GM21515 (cell line): ENCODE results near the gene C21orf91.
"Not testable (repeated sequence)": the region's sequence is repeated elsewhere in the genome, so short reads cannot be mapped to it uniquely, and the experiment has no call there.

Experiments
- ATAC-seq: cut with Tn5 transposase; IDR thresholded peaks from one replicate; pipeline ENCODE4 v1.9.1; 2021; ENCODE audit not compliant: unreplicated experiment

The C21orf91 gene

DNA sequence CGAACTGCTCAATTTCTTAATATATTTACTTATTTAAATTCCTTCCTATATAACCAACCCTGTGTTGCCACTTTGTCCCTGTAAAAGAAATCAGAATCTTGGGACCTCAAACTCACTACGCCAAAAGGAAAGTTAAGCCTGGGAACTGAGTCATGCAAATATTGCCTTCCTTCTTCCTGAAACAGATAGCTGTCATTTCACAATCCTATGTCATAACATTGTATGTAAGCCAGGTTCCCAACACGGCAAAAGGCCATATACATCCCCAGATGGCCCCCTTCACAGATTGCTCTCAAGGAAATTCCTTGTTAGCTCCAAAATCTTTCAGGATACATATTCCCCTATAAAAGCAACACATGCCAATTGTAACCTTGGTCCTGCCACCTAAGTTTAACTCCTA lies 39.7 kb downstream of the C21orf91 start:
- ATAC-seq, result no peak

DNA sequence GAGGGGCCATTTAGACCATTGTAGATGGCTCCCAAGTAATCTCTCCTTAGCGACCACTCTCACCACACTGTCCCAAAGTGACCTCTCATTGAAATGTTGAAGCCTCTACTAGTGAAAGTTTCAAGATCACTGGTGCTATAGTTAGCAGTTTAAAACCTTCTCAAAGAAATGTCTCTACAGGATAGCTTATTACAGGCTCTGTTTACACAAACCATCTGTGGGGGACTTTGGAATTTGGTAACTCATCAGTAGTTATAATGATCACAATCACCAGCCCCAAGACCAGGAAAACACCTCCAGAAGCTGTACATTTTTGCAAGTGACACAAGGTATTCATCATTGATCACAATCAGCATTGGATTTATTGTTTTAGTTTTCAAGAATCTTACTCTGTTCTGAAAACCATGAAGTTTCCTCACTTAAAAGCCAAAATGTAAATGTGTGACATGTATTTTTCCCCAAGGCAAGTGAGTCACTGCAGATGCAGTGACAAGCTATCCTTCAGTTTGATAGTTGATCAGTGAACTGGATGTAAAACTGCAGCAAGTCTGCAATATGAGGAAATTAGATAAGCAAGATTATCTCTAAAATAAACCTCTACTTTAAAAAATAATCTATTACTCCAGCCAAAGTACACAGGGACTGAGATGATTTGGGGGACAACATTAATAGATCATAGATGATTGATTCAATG lies 41.9 kb downstream of the C21orf91 start:
- ATAC-seq, result no peak

DNA sequence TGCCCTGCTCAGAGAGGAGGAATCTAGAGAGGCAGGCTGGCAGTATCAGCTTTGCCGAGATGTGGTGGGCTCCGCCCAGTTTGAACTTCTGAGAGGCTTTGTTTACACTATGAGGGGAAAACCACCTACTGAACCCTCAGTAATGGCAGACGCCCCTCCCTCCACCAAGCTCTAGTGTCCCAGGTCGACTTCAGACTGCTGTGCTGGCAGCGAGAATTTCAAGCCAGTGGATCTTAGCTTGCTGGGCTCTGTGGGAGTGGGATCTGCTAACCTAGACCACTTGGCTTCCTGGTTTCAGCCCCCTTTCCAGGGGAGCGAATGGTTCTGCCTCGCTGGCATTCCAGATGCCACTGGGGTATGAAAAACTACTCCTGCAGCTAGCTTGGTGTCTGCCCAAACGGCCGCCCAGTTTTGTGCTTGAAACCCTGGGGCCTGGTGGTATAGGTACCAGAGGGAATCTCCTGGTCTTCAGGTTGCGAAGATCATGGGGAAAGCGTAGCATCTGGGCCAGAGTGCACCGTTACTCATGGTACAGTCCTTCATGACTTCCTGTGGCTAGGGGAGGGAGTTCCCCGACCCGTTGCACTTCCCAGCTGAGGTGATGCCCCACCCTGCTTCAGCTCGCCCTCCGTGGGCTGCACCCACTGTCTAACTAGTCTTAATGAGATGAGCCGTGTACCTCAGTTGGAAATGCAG lies 43.6 kb downstream of the C21orf91 start:
- peak; percentile 75 for ATAC-seq

DNA sequence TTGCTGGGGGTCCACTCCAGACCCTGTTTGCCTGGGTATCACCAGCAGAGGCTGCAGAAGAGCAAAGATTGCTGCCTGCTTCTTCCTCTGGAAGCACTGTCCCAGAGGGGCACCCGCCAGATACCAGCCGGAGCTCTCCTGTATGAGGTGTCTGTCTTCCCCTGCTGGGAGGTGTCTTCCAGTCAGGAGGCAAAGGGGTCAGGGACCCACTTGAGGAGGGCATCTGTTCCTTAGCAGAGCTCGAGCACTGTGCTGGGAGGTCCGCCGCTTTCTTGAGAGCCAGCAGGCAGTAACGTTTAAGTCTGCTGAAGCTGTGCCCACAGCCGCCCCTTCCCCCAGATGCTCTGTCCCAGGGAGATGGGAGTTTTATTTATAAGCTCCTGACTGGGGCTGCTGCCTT lies 44.1 kb downstream of the C21orf91 start:
- not testable (repeated sequence) for ATAC-seq

DNA sequence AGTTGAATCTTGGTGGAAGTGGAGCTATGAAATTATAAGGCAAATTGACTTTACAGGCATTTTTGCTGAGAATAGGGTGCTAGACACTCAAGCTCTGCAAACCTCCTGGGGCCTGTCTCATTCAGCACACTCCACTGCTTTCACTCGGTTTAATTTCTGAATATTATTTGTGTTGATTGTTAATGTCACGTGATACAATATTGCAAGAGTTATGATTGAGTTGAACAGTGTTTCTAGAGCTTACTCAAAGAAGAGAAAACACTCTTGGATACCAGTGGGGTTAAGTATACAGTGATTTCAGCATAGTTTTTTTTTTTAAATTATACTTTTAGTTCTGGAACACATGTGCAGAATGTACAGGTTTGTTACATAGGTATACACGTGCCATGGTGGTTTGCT lies 49.7 kb downstream of the C21orf91 start:
- ATAC-seq, result no peak

DNA sequence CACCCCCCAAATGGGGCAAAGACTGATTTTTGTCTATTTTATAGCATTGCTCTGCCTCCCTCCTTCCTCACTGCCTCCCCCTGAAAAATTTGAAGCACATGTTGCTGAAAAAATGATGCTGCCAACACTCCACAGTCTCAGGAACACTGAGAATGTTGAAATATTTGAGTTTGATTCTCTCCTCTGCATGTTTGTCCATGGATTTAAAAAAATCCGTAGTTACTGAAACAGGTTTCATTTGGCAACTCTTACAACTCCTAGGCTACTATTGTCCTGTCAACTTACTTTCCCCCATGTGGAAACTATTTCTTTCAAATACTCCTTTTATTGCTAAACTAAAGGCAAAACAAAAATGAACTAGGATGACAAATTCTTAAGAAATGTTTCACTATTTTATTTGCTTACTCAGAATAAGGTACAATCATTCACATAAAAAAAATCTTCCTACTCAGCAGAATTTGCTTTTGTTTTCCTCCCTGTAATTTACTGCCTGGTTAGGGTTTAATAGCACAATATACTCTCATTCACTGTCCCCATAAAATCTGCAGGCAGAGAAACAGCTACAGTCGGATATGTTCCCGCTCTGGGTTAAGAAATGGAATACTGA lies 50.2 kb downstream of the C21orf91 start:
- no peak for ATAC-seq

DNA sequence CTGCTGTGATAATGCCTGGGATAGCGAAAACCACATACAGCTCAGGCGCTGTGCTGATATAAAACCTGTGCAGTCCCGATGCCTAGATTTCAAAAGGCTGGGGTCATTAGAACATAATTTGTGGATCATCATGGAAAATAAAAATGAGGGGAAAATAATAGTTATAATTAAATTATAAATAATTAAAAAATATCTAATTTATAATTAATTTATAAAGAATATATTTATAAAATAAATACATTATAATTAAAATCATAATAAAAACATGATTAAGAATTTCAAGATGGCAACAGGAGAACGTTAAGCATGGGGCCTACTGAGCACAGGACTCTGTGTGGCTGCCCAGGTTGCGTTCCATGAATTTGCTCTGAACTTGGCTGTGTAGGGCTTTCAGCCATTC lies 53.9 kb downstream of the C21orf91 start:
- no peak for ATAC-seq

DNA sequence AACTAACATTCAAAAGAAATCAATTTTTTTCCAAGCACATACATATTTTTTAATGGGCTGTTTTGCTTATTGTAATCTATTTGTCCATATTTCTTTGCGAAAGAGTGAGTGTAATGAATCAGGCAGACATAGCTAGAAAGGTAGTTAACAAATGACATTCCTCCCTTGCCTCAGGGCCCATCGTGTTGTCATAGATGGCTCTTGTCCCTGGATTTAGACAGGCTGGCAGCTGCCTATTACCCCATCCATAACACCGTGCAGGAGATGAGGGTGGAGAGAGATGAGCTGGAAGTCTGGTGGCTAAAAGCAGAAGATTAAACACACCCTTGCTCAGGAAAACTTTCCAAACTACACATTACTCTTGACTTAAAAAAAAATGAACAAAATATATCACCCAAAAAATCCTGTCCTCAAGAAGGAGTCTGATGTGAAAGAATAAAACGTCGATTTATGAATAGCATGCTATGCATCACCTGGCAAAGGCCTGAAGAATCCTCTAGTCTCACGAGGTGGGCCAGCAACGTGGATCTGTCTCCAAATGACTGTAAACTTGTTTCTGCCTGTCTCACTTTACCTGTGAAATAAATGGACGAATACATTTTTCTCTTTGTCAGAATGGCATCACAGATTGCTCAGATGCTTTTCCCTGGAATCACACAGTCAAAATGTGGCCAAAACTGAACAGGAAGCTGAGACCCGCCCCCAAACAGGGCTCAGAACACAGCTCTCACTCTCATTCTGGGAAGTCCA lies 55.7 kb downstream of the C21orf91 start:
- ATAC-seq, result no peak

DNA sequence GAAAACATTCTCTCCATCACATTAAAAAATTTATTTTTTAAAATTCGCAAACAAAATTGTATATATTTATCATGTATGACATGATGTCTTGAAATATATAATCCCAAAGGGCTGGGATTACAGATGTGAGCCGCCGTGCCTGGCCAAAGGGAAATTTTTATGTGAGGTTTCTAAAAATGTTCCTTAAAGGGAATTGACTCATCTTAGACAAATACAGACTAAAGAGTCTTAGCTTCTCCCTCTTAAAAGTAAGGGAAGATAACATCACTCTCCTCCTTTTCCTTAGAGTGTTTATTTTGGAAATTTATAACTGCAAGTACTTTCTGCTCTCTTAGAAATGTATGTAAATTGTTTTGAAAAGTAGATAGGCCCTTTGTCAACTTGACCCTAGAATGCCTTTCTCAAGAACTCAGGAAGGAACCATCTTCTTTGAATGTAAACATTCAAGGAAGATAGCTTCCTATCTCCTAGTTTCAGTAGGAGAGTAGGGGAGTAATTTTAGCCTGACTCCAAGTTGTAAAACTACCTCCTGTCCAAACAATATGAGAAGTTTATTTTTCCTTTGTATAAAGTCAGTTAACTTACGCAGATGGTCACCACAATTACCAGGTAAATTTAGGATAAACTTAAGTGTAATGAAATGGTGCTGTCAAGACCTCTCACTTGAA lies 59.5 kb downstream of the C21orf91 start:
- ATAC-seq, result no peak

DNA sequence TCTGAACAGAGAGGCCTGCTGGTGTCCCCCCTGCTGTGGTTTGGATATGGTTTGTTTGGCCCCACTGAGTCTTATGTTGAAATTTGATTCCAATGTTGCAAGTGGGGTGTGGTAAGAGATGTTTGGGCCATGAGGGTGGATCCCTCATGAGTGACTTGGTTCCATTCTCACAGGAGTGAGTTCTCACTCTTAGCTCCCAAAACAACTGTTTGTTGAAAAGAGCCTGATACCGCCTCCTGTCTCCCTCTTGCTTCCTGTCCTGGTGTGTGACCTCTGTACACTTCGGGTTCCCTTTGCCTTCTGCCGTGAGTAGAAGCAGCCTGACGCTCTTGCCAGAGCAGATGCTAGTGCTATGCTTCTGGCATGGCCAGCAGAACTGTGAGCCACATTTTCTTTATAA lies 60.5 kb downstream of the C21orf91 start:
- no peak for ATAC-seq

DNA sequence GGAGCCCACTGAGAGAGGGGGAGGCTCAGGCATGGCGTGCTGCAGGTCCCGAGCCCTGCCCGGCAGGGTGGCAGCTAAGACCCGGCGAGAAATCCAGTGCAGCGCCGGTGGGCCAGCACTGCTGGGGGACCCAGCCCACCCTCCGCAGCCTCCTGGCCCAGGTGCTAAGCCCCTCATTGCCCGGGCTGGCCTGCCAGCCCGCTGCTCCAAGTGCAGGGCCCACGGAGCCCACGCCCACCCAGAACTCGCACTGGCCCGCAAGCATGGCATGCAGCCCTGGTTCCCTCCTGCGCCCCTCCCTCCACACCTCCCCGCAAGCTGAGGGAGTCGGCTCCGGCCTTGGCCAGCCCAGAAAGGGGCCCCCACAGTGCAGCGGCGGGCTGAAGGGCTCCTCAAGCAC lies 61.5 kb downstream of the C21orf91 start:
- no peak for ATAC-seq

DNA sequence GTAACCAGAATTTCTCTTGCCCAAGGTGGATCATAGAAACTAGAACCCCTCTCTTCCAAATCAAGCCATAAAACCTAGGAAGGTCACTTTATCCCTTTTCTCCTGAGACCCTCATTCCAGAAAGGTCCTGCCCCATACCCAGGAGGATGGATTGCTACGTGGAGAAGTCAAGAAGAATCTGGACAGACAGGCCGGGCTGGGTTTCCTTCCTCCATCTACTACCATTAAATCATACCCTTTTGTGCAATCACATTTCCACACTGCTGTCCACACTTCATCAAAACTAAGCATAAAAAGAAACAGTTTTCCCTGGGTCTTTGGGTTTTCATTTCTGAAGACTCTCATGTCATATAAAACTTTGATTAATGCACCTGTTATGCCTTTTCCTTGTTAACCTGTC lies 65.4 kb downstream of the C21orf91 start:
- no peak for ATAC-seq

DNA sequence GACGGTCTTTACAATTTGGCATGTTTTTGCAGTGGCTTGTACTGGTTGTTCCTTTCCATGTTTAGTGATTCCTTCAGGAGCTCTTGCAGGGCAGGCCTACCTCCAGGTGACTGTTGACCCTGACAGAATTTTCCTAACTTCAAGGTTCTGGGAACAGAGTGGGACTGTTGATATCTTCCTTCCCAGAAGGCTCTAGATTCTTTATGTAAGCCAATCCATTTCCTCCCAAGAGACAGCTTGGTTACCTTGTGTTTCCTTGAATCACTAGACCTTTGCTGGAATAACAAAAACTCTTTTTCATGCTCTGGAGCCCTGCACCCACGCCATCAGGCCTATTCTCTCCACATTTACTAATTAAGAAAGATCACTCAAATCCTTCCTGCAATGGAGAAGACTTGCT lies 67.0 kb downstream of the C21orf91 start:
- ATAC-seq, result no peak

DNA sequence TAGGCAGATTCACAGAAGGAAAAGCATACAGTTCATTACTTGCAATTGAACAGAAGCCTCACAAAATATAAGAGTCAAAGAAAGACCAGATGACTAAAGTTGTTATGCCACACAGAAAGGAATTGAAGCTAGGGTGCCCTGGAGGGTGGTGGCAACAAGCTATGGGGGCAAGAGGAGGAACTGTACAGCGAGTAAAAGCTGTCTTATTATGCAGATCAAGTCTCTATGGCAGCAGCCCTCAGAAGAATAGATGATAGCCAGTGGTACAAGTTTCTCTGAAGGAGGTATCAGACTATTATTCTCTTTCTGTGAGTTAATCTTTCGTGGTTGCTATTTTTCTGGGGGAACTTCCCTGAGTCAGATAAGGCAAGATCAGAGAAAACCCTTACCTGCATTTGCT lies 72.2 kb downstream of the C21orf91 start:
- no peak for ATAC-seq

DNA sequence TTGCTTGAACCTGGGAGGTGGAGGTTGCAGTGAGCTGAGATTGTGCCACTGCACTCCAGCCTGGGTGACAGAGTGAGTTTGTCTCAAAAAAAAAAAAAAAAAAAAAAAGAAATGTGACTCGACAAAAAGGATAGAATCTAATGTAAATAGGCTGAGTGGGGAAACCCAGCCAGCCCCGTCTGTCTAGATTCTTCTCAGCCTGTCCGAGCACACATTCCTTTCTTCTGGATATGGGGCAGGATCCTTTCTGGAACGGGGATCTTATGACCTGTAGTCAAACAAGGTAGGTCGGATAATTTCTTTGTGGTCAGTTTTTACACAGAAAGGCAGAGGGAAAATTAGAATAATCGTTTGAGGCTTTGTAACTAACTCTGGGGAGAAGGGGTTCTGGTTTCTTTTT lies 74.1 kb downstream of the C21orf91 start:
- no peak for ATAC-seq

DNA sequence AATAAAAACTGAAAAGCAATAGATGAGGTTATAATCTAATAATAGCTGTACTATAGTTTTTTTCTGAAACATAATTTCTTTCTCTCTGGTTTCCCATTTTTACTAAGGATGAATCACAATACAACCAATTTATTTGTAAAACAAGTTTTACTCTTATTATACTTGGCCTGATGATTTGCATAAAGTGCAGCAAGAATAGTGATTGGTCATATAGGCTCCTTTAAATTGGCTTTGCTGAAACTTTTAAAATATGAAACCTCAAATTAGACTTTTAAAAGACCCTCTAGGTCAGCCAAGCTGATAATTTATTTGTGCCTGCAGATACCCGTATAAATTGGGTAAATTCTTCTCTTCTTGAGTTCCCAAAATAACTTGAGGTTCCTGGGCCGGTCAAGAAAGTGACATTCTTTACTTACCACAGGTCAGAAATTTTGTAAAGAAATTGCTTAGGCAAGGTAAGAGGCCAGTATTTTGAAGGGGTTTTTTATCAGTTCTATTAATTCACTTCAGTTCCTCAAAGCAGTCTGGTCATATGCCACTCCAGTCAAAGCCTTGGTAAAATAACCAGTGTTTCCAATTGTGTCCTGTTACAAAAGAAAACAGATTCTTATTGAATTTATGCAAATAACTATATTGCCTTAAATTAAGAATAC lies 76.1 kb downstream of the C21orf91 start:
- no peak for ATAC-seq

DNA sequence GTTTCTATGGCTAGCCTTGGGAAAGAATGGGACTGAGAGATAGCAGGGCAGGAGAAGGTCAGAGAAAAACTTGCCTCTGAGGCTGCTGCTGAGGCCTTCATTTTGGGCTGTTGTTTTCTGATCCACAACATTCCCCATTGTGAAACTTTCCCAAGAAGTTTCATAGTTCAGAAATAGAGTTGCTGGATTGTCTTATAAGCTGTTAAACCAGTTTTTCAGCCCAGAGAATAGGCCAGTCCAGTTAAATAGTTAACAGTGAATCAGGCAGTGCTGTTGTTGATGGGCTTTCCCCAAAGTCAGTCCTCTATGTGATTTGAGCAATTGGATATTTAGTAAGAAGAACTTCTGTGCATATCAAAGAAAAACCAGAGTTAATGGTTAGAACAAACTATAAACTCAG lies 77.0 kb downstream of the C21orf91 start:
- ATAC-seq, result no peak
